WTC11 (cell line): ENCODE measurements around the gene NOB1. TPM values are rescaled to one million over a fixed set of nuclear protein-coding genes. Genes with fewer than 3 reads are reported as not detected.
A peak's percentile ranks its signal among the peaks of the same experiment; 100 is the strongest.

Experiments used
- ATAC-seq: fragments of 200-7000 bp; cut with Tn5 transposase; 2 replicates; pipeline ENCODE4 v1.10.0; 2021; ENCODE audit warnings: mild to moderate bottlenecking, moderate library complexity
- CTCF ChIA-PET: fragments of 300-600 bp; sonication (Branson Sonifier 250); formaldehyde crosslinking; loops from one replicate; lab custom pipeline; 2021; ENCODE audit warnings: antibody characterized with exemption; lab: Charles Lee
- POLR2A ChIA-PET: fragments of 350-600 bp; sonication (Branson Sonifier 250); formaldehyde crosslinking; loops from one replicate; lab custom pipeline; 2021; ENCODE audit warnings: antibody characterized with exemption; lab: Charles Lee
- DNase-seq: peaks from one replicate; pipeline ENCODE4 v3.0.0; 2021; ENCODE audit warnings: low spot score
- H3K27ac Mint-ChIP-seq: 2 replicates; pipeline ENCODE4 v1.8.0; 2021; ENCODE audit warnings: mixed read lengths
- H3K27me3 Mint-ChIP-seq: 2 replicates; pipeline ENCODE4 v1.8.0; 2021; ENCODE audit warnings: low read depth, mild to moderate bottlenecking, moderate library complexity, mixed read lengths
- H3K36me3 Mint-ChIP-seq: 2 replicates; pipeline ENCODE4 v1.8.0; 2021; ENCODE audit warnings: mixed read lengths
- H3K4me1 Mint-ChIP-seq: 2 replicates; pipeline ENCODE4 v1.8.0; 2022; ENCODE audit warnings: mixed read lengths
- H3K4me3 Mint-ChIP-seq: 2 replicates; pipeline ENCODE4 v1.8.0; 2021; ENCODE audit warnings: mild to moderate bottlenecking, moderate library complexity, mixed read lengths
- H3K9me3 Mint-ChIP-seq: 2 replicates; pipeline ENCODE4 v1.8.0; 2021; ENCODE audit warnings: mixed read lengths
- CTCF ChIP-seq: fragments of 200-600 bp; IDR thresholded peaks from 2 replicates; pipeline ENCODE4 v1.8.0; 2022; ENCODE audit warnings: antibody characterized with exemption
- ERG ChIP-seq: fragments of 250-450 bp; sonication (Bioruptor Pico); IDR thresholded peaks from 2 replicates; pipeline ENCODE4 v1.8.0; 2021; ENCODE audit warnings: mild to moderate bottlenecking
- FOXK1 ChIP-seq: sonication (generic); formaldehyde crosslinking; IDR thresholded peaks from 2 replicates; pipeline ENCODE4 v1.8.0; 2022; ENCODE audit warnings: mild to moderate bottlenecking, moderate library complexity, missing genetic modification reagents
- FOXP1 ChIP-seq: sonication (generic); formaldehyde crosslinking; IDR thresholded peaks from 2 replicates; pipeline ENCODE4 v1.8.0; 2022; ENCODE audit warnings: missing genetic modification reagents, mild to moderate bottlenecking, moderate library complexity, borderline replicate concordance
- GRHL2 ChIP-seq: fragments of 250-450 bp; sonication (Bioruptor Pico); IDR thresholded peaks from 2 replicates; pipeline ENCODE4 v1.8.0; 2022; ENCODE audit warnings: mild to moderate bottlenecking, moderate library complexity; ENCODE audit not compliant: insufficient replicate concordance, severe bottlenecking
- MXD4 ChIP-seq: fragments of 250-450 bp; sonication (Bioruptor Pico); IDR thresholded peaks from 2 replicates; pipeline ENCODE4 v1.8.0; 2021; ENCODE audit warnings: mild to moderate bottlenecking, moderate library complexity, borderline replicate concordance
- NFYB ChIP-seq: sonication (generic); formaldehyde crosslinking; conservative IDR thresholded peaks from 2 replicates; pipeline ENCODE4 v1.8.0; 2022; ENCODE audit warnings: low read depth, missing genetic modification reagents
- STAT6 ChIP-seq: sonication (generic); formaldehyde crosslinking; conservative IDR thresholded peaks from 2 replicates; pipeline ENCODE4 v1.8.1; 2023; ENCODE audit warnings: mild to moderate bottlenecking, low read depth, missing genetic modification reagents, moderate library complexity
- TCF7 ChIP-seq: sonication (generic); formaldehyde crosslinking; IDR thresholded peaks from 2 replicates; pipeline ENCODE4 v1.8.0; 2022; ENCODE audit warnings: mild to moderate bottlenecking, low read depth, missing genetic modification reagents, moderate library complexity
- USF1 ChIP-seq: sonication (generic); formaldehyde crosslinking; IDR thresholded peaks from 2 replicates; pipeline ENCODE4 v1.8.0; 2022; ENCODE audit warnings: mild to moderate bottlenecking, missing genetic modification reagents
- USF2 ChIP-seq: sonication (generic); formaldehyde crosslinking; IDR thresholded peaks from 2 replicates; pipeline ENCODE4 v1.8.1; 2023; ENCODE audit warnings: mild to moderate bottlenecking, missing genetic modification reagents, moderate library complexity
- ZBTB21 ChIP-seq: sonication (generic); formaldehyde crosslinking; IDR thresholded peaks from 2 replicates; pipeline ENCODE4 v1.8.1; 2023; ENCODE audit warnings: mild to moderate bottlenecking, missing genetic modification reagents, borderline replicate concordance
- ZBTB43 ChIP-seq: sonication (generic); formaldehyde crosslinking; IDR thresholded peaks from 2 replicates; pipeline ENCODE4 v1.8.1; 2023; ENCODE audit warnings: mild to moderate bottlenecking, missing genetic modification reagents
- ZNF121 ChIP-seq: sonication (generic); formaldehyde crosslinking; IDR thresholded peaks from 2 replicates; pipeline ENCODE4 v1.8.0; 2023; ENCODE audit warnings: missing genetic modification reagents
- ZNF232 ChIP-seq: sonication (generic); formaldehyde crosslinking; IDR thresholded peaks from 2 replicates; pipeline ENCODE4 v1.8.0; 2022; ENCODE audit warnings: mild to moderate bottlenecking, missing genetic modification reagents
- ZNF396 ChIP-seq: fragments of 250-450 bp; sonication (Bioruptor Pico); IDR thresholded peaks from 2 replicates; pipeline ENCODE4 v1.8.0; 2021; ENCODE audit warnings: mild to moderate bottlenecking, moderate library complexity, borderline replicate concordance
- ZNF512 ChIP-seq: sonication (generic); formaldehyde crosslinking; IDR thresholded peaks from 2 replicates; pipeline ENCODE4 v1.8.1; 2022; ENCODE audit warnings: missing genetic modification reagents, borderline replicate concordance
- total RNA-seq: library from RNA; stranded (reverse); gene quantifications from 3 replicates; pipeline ENCODE4 v1.2.3, GENCODE V29; 2021

The NOB1 gene
- total RNA-seq, 1 experiment from 2014 or later: 88.0 TPM

- peak; percentile 91 for ATAC-seq
- CTCF ChIA-PET: interaction anchor here (0.6 to 4.2 kb wide), 24 partner anchors 10 to 400 kb away, joined by 3 to 68 read pairs (median 3); partner anchors contain the start of genes NOB1, NQO1 and WWP2
- TF ChIP-seq USF2 (CRISPR knock-in tag) (peak; percentile 58), FOXP1 (CRISPR knock-in tag) (no peak), CTCF (peak; percentile 85), GRHL2 (CRISPR knock-in tag) (no peak)
- Mint-ChIP-seq H3K27ac (no peak overlapping the region), H3K9me3 (no peaks in the 10 kb centered on the region), H3K27me3 (no peaks in the 10 kb centered on the region), H3K36me3 (peaks cover 18% of the 10 kb centered on the region), H3K4me3 (peak overlapping the region; percentile 59), H3K4me1 (peaks cover 3% of the 10 kb centered on the region; the same call in 1 of the 2 replicates)
- POLR2A ChIA-PET: no interaction called here
- DNase-seq: no peak
Measured at GRCh38 chr16:69796285-69797118, 41.8 kb upstream of the NOB1 start.

GRCh38 chr16:69794486-69794885 lies 39.8 kb upstream of the NOB1 start:
- Mint-ChIP-seq H3K27ac (no peak overlapping the region), H3K9me3 (no peaks in the 10 kb centered on the region)
- TF ChIP-seq STAT6 (CRISPR knock-in tag) (no peak), ZBTB43 (CRISPR knock-in tag) (no peak), TCF7 (no peak), ZBTB21 (CRISPR knock-in tag) (no peak), ZNF121 (CRISPR knock-in tag) (no peak), FOXK1 (CRISPR knock-in tag) (no peak), ZNF512 (no peak), NFYB (CRISPR knock-in tag) (no peak), USF1 (CRISPR knock-in tag) (no peak), ERG (no peak), MXD4 (no peak), ZNF396 (CRISPR knock-in tag) (no peak), ZNF232 (no peak), GRHL2 (CRISPR knock-in tag) (no peak)
- TF ChIP-seq, all 79 proteins: peak for 0
- ChIA-PET CTCF (interaction anchor here (0.7 to 4.2 kb wide), 4 partner anchors 40 to 143 kb away, joined by 3 to 68 read pairs (median 4); partner anchors contain the start of gene NOB1), POLR2A (interaction anchor here (0.6 kb wide), 1 partner anchor 35 kb away, joined by 3 read pairs; no protein-coding TSS in a partner anchor)
- Mint-ChIP-seq H3K27me3 (no peaks in the 10 kb centered on the region), H3K4me3 (no peak overlapping the region), H3K4me1 (peaks cover 3% of the 10 kb centered on the region; the same call in 1 of the 2 replicates), H3K36me3 (peaks cover 10% of the 10 kb centered on the region)
- DNase-seq (no peak), ATAC-seq (no peak)
